GM19035 (cell line): Measurements from ENCODE around the gene TRMT44.

Experiments used
- ATAC-seq: cut with Tn5 transposase; IDR thresholded peaks from one replicate; pipeline ENCODE4 v1.9.1; 2021; ENCODE audit not compliant: unreplicated experiment

Gene TRMT44

GRCh38 chr4:8433136-8433535 is 7.4 kb upstream of the TRMT44 start:
- ATAC-seq = no peak

DNA sequence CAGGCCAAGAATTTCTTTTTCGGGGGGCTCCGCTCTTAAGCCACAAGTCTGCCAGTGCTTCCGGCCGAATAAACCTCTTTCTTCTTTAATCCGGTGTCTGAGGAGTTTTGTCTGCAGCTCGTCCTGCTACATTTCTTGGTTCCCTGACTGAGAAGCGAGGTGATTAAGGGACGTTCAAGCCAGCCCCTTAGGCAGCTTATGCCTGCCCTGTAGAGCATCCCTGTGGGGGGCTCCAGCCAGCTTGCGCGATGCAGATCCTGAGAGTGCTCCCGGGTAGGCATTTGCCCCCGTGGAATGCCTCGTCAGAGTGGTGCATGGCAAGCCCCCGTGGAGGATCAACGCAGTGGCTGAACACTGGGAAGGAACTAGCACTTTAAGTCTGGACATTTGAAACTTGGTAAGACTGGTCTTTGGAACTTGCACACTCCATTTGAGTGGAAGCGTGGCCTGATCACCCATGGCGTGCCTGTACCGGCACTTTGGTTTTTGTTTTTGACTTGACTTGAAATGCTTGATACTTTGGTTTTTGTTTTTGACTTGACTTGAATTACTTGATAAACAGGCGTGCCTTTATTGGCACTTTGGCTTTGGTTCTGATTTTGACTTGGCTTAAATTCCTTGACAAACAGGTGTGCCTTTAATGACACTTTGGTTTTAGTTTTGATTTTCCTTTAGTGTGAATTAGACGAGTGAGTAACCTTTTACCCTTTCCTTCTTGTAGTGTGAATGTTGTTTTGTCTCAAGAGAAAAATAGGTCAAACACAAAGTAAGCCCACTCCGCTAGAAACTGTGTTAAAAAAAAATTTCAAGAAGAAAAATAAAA is 6.1 kb upstream of the TRMT44 start:
- no peak for ATAC-seq

DNA sequence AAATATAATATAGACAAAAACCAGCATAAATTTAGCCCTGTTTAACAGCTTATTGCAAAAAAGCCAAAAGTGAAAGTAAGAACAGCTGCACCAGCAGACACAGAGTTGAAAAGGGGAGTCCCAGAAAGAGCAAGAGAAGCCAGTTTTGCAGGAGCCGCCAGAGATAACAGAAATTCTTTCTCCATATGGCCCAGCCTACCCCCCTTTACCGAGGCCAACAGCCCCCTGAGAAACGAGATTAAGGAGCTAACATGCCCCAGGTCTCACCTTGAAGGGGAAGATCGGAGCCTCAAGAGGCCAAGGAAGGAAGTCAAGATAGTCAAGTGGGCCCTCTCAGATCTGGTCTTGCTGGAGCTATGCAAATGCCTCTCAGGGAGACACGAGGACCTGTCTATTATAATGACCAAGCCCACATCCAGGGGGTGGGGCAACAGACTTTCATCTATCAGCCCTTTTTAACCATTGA is 4.9 kb upstream of the TRMT44 start:
- ATAC-seq = peak; percentile 51

GRCh38 chr4:8437281-8437680 is 3.3 kb upstream of the TRMT44 start:
- no peak for ATAC-seq

DNA sequence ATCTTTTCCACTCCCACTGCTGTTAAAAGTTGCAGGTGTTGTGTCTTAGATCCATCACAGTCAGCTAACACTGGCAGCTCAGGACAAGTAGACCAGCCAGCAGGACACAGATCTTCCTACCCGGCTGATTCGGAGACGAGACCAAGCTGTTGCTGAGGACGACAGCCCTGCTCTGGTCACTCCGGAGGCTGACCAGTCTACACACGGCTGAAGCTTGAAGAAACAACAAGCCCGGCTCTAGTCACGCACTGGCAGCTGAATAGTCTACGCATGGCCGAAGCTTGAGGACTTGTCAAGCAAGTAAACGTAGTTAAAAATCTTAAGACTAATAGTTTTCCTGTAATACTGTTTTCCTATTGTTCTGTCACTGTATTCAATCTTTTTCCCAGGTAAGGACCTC is 1.8 kb upstream of the TRMT44 start:
- no peak for ATAC-seq

DNA sequence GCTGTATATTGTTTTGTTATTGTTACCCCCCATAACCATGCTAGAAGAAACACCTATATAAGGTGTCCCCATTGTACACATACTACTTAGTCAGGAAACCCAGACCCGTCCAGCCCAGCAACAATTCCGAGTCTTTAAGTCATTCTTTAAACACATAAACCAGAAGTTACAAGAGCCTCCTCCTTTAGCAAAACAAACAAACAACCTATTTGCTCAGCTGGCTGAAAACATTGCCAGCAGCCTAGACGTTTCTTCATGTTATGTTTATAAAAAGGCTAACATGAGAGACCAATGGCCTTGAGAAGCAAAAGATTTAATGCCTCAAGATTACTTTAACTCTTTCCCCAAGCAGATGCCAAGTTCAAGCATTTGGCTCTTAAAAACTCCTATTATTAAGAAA is 1.4 kb upstream of the TRMT44 start:
- ATAC-seq = no peak

DNA sequence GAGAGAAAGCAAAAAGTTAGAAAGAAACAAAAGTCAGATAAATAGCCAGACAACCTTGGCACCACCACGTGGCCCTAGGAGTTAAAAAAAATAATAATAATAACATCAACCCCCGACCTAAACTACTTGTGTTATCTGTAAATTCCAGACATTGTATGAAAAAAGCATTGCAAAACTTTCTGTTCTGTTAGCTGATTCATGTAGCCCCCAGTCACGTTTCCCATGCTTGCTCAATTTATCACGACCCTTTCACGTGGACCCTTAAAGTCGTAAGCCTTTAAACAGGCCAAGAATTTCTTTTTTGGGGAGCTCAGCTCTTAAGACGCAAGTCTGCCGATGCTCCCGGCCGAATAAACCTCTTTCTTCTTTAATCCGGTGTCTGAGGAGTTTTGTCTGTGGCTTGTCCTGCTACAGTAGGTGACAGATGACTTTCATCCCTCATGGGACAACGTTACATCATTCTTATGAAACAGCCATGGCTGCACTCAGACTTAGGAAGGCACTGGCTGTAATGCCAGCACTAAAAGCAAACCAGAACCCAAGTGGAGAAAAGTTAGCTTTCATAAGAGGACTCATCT is 574 bp upstream of the TRMT44 start:
- ATAC-seq = peak; percentile 29

GRCh38 chr4:8441499-8442091 is 1.0 kb downstream of the TRMT44 start:
- no peak for ATAC-seq

DNA sequence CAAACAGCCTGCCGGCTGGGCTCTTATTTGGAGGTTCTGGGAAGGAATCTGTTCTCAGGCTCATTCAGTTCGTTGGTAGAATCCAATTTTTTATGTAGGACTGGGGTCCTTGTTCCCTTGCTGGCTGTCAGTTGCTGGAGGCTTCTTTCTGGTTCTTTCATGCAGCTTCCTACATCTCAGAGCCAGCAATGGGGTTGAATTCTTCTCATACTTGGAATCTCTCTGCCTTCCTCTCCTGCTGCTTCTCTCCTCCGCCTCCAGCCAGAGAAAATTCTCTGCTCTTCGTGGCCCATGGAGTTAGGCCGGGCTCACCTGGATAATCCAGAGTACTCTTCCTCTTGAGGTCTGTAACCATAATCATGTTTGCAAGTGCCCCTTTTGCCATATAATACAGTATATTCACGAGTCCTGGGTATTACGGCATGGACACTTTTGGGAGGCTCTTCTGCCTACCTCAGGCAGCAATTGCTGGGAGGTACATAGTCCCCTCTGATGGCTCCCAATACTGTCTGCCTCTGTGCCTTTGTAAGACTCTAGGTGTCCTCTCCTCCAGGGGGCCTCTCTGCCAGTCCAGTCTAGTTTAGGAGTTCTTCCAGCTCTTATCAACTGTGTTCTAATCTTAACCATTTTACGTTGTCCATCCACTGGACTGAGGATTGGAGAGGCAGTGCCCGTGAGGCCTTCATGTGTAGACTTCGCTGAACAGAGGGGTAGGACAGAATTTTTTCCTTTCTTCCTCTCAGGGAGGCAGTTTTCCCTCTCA is 2.2 kb downstream of the TRMT44 start:
- no peak for ATAC-seq

DNA sequence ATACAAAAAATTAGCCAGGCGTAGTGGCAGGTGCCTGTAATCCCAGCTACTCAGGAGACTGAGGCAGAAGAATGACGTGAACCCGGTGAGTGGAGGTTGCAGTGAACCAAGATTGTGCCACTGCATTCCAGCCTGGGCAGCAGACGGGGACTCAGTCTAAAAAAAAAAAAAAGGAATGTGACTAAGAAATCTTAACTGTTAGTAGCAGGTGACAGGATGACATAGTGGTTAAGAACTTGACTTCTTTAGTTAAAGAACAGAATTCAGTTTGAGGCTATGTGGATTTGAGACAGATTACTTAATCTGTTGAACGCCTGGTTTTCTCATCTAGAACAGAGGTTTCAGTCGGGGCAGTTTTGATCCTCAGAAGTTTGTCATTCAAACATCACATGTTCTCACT is 3.2 kb downstream of the TRMT44 start:
- ATAC-seq = no peak

GRCh38 chr4:8446122-8446521 is 5.5 kb downstream of the TRMT44 start:
- ATAC-seq = no peak

DNA sequence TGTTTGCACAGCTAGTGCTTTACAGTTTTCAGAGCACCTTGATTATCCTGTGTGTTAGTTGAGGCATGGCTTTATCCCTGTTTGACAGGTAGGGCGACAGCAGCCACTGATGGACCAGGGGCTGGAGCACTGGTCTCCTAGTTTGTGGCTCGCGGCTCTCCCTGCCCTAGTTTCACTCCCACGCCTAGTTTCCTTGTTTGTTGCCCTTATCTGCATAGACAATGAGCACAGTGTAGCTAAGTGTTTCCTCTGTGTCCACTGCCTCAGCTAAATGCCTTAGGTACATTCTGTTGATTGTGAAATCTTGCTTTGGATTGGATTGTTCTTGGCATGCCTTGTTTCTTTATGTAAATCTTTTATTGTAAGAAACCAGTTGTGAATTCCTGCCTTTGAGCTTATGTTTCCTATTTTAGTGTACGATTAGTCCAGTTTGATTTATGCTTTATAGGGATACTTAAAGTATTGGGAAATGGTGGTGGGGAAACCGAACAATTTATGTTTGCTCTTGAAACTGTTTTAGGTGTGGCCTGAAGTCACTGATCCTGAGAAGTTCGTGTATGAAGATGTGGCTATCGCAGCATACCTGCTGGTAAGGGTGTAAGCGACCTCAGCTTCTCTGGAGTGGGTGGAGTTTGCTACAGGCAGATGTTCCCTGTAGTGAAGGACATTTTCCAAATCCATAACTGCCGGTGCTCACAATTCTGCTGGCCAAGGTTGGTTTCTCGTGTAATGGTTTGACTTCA is 11.0 kb downstream of the TRMT44 start:
- ATAC-seq = no peak

- ATAC-seq = no peak
Measured at GRCh38 chr4:8453957-8454356, 13.4 kb downstream of the TRMT44 start.

GRCh38 chr4:8457646-8458252 is 17.2 kb downstream of the TRMT44 start:
- no peak for ATAC-seq

DNA sequence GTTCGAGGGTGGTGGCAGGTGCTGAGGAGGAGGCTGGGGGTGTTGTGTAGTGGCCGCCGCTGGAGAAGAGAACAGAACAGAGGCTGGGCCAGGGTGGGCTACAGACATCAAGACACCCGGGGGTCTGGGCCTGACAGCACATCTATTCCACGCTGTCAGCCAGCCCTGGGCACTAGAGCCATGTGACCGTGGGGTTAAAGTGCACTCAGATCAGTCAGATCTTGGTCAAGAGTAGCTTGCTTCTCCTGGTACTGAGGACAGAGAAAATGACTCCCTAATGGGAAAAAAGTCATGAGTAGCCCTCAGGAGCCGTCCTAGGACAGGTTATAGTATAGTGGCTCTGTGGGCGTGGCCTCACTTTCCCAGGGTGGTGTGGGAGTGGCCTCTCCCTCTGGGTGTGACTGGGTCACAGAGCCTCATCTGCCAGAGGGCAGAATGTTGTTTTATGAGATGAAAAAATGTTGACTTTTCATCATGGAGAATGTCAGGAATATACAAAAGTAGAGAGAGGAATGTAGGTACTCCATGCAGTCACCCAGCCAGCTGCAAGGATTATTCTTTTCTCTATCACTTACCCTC is 19.4 kb downstream of the TRMT44 start:
- no peak for ATAC-seq

DNA sequence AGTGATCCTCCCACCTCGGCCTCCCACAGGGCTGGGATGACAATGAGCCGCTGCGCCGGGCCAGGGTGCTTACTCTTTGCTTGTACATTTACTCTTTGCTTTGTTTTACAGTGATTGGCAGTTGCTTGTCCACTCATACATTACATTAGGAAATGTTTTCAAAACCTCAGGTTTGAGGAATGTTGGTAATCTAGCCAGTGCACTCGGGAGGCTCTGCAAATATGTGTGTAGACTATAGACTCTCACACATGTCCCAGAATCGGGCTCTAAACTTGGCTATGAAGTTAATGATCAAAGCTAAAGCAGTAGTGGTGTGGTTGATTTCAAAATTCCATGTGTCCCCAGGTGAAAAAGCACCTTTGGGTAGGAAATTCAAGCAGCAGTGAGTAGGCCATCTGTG is 20.5 kb downstream of the TRMT44 start:
- ATAC-seq = no peak

- ATAC-seq = no peak
Measured at GRCh38 chr4:8461616-8462015, 21.0 kb downstream of the TRMT44 start.

GRCh38 chr4:8463811-8464210 is 23.2 kb downstream of the TRMT44 start:
- ATAC-seq = no peak

GRCh38 chr4:8464381-8464780 is 23.8 kb downstream of the TRMT44 start:
- ATAC-seq = no peak
